ENCODE results near the gene PCSK5.
"Not testable (repeated sequence)": the region's sequence is repeated elsewhere in the genome, so short reads cannot be mapped to it uniquely, and the experiment has no call there.

The PCSK5 gene

DNA sequence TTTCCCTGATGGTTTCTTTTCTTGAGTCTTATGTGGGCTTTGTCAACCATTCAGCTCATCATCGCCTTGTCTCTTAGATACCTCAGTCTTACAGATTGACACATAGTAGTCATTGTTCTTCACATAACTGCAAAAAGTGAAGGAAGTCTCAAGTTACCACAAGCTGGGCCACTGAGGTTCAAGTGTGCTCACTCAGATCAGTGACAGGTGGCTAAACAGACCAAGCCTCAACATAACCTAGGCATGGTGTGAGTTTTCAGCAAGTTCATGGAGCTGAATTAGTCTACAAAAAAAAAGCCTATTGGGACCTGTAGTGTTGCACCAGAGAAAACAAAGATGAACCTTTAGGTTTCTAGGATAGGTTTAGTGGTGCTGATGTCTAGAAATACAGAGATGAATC lies 445.6 kb downstream of the PCSK5 start:
- Mint-ChIP-seq H3K4me1 (ENCODE audit: low read depth) (no peaks in the 10 kb centered on the region), H3K27ac (no peak overlapping the region), H3K9me3 (no peaks in the 10 kb centered on the region), H3K36me3 (ENCODE audit: low read depth) (no peaks in the 10 kb centered on the region), H3K4me3 (no peak overlapping the region), H3K27me3 (peaks cover 15% of the 10 kb centered on the region)

DNA sequence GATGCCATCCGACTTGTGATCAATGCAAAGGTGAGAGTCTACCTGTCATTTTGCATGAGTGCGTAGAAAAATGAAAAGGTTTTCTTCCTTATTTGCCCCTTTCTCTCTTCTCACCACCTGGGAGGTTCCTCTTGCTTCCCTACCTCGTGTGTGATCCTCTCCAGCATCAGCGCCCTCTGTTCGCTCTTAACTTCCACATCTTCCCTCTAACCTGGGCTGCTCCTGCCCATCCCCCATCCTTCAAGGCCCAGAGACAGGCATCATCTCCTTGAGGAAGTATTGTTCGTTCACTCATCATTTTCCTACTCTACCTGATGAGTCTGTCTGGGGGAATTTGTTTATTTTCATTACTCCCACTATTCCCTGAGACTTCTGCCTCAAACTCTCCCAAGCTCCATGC lies 447.9 kb downstream of the PCSK5 start:
- Mint-ChIP-seq H3K27ac (no peak overlapping the region), H3K27me3 (peaks cover 26% of the 10 kb centered on the region), H3K9me3 (no peaks in the 10 kb centered on the region), H3K4me3 (no peak overlapping the region), H3K36me3 (ENCODE audit: low read depth) (no peaks in the 10 kb centered on the region), H3K4me1 (ENCODE audit: low read depth) (no peaks in the 10 kb centered on the region)

DNA sequence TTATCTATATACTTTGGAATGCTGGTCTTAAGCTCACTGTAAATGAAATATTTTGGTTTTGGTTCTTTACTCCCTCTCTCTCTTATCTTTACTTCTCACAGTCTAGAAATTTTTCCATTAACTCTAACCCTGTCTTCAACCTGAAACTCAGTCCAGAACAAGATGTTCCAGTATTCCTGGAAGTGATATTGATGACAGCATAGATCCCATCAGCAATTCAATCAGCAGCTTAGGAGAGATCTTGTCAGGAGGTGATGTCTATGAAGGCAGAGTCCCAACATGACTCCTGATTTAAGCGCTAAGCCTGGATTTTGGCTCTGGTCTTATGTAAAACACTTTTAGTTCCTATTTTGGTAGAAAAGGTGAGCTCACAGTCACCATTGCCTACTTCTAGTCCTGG lies 451.1 kb downstream of the PCSK5 start:
- H3K27me3 Mint-ChIP-seq = peaks cover 25% of the 10 kb centered on the region
- no peak overlapping the region for H3K27ac Mint-ChIP-seq
- no peaks in the 10 kb centered on the region for H3K4me1 Mint-ChIP-seq (ENCODE audit: low read depth)
- no peak overlapping the region for H3K4me3 Mint-ChIP-seq
- H3K36me3 Mint-ChIP-seq (ENCODE audit: low read depth) = no peaks in the 10 kb centered on the region
- no peaks in the 10 kb centered on the region for H3K9me3 Mint-ChIP-seq

DNA sequence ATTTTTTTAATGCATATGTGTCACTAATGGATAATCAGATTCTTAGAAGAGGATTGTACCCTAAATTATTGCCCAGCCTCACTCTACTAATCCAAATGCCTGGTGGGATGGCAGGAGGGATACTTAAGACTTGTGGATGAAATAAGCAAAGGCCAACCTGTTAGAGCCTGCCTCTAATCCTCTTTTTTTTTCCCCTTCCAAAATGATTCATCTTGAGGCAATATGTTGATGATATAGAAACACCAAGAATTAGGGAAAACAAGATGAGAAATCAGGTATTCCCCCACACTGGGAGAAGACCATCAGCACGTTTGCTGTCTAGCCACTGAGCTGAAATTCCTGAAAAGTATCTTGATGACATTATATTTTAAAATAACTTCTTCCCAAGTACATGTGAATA lies 451.7 kb downstream of the PCSK5 start:
- no peak overlapping the region for H3K4me3 Mint-ChIP-seq
- peaks cover 28% of the 10 kb centered on the region for H3K27me3 Mint-ChIP-seq
- H3K4me1 Mint-ChIP-seq (ENCODE audit: low read depth) = no peaks in the 10 kb centered on the region
- no peaks in the 10 kb centered on the region for H3K36me3 Mint-ChIP-seq (ENCODE audit: low read depth)
- H3K27ac Mint-ChIP-seq = no peak overlapping the region
- no peaks in the 10 kb centered on the region for H3K9me3 Mint-ChIP-seq

DNA sequence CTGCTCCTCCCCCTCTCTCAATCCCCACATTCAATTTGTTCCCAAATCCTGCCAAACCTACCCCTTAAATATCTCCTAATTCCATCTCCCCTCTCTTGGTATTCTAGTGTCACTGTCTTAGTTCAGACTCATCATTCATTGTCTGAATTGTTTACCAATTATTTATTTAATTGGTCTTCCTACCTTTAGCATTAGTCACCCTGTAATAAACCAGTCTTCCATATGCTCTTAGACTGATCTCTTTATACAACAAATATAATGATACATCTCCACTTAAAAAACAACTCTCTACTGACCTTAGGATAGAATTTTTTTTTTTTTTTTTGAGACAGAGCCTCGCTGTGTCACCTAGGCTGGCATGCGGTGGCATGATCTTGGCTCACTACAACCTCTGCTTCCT lies 452.4 kb downstream of the PCSK5 start:
- Mint-ChIP-seq H3K4me3 (no peak overlapping the region), H3K27me3 (peaks cover 28% of the 10 kb centered on the region), H3K9me3 (no peaks in the 10 kb centered on the region), H3K36me3 (ENCODE audit: low read depth) (no peaks in the 10 kb centered on the region), H3K4me1 (ENCODE audit: low read depth) (no peaks in the 10 kb centered on the region), H3K27ac (no peak overlapping the region)

DNA sequence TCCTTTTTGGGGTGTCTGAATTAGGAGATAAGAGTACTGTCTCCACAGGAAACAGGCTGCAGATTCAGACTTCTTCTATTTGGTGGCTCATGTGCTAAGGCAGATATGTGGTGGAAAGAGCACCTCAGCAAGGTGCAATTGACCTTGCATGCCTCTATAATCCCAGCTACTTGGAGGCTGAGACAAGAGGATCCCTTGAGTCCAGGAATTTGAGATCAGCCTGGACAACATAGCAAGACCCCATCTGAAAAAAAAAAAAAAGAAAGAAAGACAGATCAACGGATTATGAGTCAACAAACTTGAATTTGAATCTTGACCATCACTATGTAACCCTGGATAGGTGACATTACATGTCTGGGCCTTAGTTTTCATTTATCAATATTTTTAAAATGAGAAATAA lies 459.4 kb downstream of the PCSK5 start:
- no peak overlapping the region for H3K4me3 Mint-ChIP-seq
- H3K27me3 Mint-ChIP-seq = peaks cover 12% of the 10 kb centered on the region
- no peaks in the 10 kb centered on the region for H3K36me3 Mint-ChIP-seq (ENCODE audit: low read depth)
- H3K9me3 Mint-ChIP-seq = no peaks in the 10 kb centered on the region
- H3K4me1 Mint-ChIP-seq (ENCODE audit: low read depth) = no peaks in the 10 kb centered on the region
- H3K27ac Mint-ChIP-seq = no peak overlapping the region

DNA sequence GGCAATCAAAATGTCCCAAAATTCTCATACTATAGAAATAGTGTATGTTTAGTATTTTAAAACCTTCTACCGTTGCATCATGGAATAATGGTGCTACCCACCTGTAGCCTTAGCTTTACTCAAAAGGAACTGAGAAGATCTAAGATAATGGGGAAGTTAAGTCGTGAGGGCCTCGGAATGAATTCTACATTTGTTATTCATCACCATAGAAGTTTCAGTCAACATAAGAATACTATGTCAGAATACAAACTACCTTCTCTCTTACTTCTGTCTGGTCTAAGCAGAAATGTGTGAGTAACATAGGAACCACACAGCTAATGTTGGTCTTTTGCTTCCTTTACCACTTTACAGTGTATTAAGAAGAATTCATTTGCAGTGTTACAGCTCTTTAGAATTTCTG lies 460.5 kb downstream of the PCSK5 start:
- H3K36me3 Mint-ChIP-seq (ENCODE audit: low read depth) = no peaks in the 10 kb centered on the region
- no peaks in the 10 kb centered on the region for H3K9me3 Mint-ChIP-seq
- H3K27me3 Mint-ChIP-seq = peaks cover 12% of the 10 kb centered on the region
- no peaks in the 10 kb centered on the region for H3K4me1 Mint-ChIP-seq (ENCODE audit: low read depth)
- no peak overlapping the region for H3K4me3 Mint-ChIP-seq
- H3K27ac Mint-ChIP-seq = no peak overlapping the region

DNA sequence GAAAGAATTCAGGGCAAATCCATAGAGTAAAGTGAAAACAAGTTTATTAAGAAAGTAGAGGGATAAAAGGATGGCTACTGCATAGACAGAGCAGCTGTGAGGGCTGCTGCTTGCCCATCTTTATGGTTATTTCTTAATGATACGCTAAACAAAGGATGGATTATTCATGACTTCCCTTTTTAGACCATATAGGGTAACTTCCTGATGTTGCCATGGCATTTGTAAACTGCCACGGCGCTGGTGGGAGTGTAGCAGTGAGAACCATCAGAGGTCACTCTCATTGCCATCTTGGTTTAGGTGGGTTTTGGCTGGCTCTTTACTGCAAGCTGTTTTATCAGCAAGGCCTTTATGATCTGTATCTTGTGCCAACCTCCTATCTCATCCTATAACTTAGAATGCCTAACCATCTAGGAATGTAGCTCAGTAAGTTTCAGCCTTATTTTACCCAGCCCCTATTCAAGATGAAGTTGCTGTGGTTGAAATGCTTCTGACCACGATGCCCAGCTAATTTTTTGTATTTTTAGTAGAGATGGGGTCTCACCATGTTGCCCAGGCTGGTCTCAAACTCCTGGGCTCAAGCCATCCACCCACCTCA lies 461.6 kb downstream of the PCSK5 start:
- no peak overlapping the region for H3K27ac Mint-ChIP-seq
- no peaks in the 10 kb centered on the region for H3K9me3 Mint-ChIP-seq
- H3K4me1 Mint-ChIP-seq (ENCODE audit: low read depth) = no peaks in the 10 kb centered on the region
- H3K36me3 Mint-ChIP-seq (ENCODE audit: low read depth) = no peaks in the 10 kb centered on the region
- H3K27me3 Mint-ChIP-seq = peaks cover 10% of the 10 kb centered on the region
- H3K4me3 Mint-ChIP-seq = no peak overlapping the region

DNA sequence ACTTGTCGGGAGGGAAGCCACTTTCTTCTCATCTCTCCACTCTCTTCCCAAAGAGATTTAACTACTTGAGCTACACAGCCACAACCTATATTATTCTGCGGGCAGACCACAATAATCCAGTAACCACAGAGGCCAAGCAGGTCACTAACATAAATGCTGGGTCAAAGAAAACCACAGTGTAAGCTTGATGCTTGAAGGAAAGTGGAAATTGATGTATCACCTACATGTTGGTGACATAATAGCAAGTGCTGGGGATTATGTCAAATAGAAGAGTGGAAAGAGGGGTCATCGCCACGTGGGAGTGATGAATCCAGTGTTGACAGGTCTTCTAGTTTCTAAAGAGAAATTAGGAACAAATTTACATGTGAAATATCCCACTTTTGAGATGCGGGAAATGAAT lies 462.8 kb downstream of the PCSK5 start:
- H3K4me3 Mint-ChIP-seq = no peak overlapping the region
- H3K9me3 Mint-ChIP-seq = no peaks in the 10 kb centered on the region
- H3K4me1 Mint-ChIP-seq (ENCODE audit: low read depth) = no peaks in the 10 kb centered on the region
- H3K27ac Mint-ChIP-seq = no peak overlapping the region
- H3K36me3 Mint-ChIP-seq (ENCODE audit: low read depth) = no peaks in the 10 kb centered on the region
- H3K27me3 Mint-ChIP-seq = peaks cover 9% of the 10 kb centered on the region

DNA sequence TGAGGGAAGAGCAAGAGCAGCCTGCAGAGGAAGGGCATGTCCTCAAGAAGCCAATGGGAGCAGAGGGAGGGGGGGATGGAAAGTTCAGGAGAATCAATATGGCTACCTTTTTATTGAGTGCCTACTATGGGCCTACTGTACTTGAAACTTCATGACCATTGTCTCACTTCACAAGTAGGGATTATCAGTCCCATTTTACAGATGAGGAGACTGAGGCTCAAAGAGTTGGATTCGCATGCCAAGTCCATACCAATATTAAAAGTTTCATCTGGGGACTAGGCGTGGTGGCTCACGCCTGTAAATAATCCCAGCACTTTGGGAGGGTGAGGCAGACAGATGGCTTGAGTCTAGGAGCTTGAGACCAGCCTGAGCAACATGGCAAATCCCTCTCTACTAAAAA lies 463.7 kb downstream of the PCSK5 start:
- H3K4me1 Mint-ChIP-seq (ENCODE audit: low read depth) = no peaks in the 10 kb centered on the region
- no peaks in the 10 kb centered on the region for H3K9me3 Mint-ChIP-seq
- H3K4me3 Mint-ChIP-seq = no peak overlapping the region
- H3K27me3 Mint-ChIP-seq = peaks cover 13% of the 10 kb centered on the region
- H3K36me3 Mint-ChIP-seq (ENCODE audit: low read depth) = no peaks in the 10 kb centered on the region
- no peak overlapping the region for H3K27ac Mint-ChIP-seq

DNA sequence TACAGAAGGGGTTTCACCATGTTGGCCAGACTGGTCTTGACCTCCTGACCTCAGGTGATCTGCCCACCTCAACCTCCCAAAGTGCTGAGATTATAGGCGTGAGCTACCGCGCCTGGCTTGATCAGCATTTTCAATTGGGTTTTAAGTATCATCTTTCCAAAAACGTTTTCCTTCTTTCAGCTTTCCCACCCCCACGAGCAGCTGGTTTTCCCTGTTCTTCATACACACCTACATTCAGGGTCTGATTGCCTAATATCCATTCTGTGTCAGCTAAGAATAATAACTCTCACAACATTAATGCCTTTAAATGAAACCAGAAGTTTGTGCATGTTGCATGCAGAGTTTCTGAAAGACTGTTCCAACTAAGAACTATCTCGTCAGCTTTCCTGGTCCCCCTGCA lies 465.4 kb downstream of the PCSK5 start:
- no peak overlapping the region for H3K27ac Mint-ChIP-seq
- H3K36me3 Mint-ChIP-seq (ENCODE audit: low read depth) = no peaks in the 10 kb centered on the region
- no peaks in the 10 kb centered on the region for H3K4me1 Mint-ChIP-seq (ENCODE audit: low read depth)
- no peak overlapping the region for H3K4me3 Mint-ChIP-seq
- peaks cover 13% of the 10 kb centered on the region for H3K27me3 Mint-ChIP-seq
- no peaks in the 10 kb centered on the region for H3K9me3 Mint-ChIP-seq

DNA sequence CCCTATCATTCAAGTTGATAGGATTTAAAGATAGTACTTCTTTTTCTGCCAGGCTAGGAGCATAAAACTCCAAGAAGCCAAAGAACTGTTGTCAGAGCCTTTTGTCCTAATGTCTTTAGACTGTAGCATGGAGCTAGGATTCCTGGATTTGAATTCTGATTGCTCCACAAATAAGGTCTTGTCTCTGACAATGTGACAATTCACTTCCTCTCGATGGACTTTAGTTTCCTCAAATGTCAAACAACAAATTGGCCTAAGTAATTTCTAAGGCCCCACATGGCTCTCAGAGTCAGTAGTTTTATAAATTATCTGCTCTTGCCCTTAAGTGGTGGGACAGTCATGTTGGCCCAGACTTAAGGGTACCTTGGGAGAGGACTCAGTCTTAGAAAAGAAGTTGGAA lies 467.1 kb downstream of the PCSK5 start:
- Mint-ChIP-seq H3K27ac (no peak overlapping the region), H3K9me3 (no peaks in the 10 kb centered on the region), H3K4me1 (ENCODE audit: low read depth) (no peaks in the 10 kb centered on the region), H3K27me3 (peaks cover 13% of the 10 kb centered on the region), H3K36me3 (ENCODE audit: low read depth) (no peaks in the 10 kb centered on the region), H3K4me3 (no peak overlapping the region)

DNA sequence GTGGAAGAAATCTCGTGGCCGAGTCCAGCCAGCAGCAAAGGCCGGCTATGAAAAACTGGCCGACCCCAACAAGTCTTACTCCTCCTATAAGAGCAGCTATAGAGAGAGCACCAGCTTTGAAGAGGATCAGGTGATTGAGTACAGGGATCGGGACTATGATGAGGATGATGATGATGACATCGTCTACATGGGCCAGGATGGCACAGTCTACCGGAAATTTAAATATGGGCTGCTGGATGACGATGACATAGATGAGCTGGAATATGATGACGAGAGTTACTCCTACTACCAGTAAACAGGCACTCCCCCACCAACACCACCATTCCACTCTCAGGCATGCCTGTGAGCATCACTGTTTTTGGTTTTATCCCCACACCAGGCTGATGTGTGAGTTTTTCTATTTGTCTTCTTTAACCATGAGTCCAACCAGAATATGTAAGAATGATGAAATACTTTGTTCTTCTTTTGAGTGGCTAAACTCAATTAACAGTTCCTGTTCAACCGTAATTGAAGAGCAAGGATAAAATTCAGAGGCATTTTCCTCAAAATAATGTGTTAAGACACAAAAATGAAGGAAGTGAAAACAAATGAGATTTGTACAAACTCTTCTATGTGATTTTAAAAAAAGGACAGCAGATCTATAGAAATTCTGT lies 468.3 kb downstream of the PCSK5 start:
- Mint-ChIP-seq H3K9me3 (no peaks in the 10 kb centered on the region), H3K27me3 (peaks cover 7% of the 10 kb centered on the region), H3K4me3 (no peak overlapping the region), H3K36me3 (ENCODE audit: low read depth) (no peaks in the 10 kb centered on the region), H3K4me1 (ENCODE audit: low read depth) (no peaks in the 10 kb centered on the region), H3K27ac (no peak overlapping the region)

DNA sequence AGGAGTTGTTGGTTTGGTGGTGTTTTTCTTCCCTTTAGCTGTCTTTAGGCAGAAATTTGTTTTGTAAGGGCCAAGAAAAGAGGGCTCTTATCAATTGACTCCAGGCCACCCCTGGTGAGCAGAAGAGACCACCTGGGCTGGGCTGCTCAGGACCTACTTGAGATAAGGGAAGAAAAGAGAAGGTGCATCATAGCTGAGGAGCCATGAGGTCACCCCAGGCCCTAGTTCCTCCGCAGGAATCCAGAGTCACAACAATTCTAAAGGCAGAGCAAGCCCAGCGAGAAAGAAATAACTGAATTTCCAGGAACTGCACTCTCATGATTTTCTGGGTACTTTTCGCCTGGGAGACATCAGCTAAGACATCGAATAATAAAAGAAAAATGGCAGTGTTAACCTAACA lies 468.9 kb downstream of the PCSK5 start:
- Mint-ChIP-seq H3K9me3 (no peaks in the 10 kb centered on the region), H3K27me3 (peaks cover 4% of the 10 kb centered on the region), H3K27ac (no peak overlapping the region), H3K4me1 (ENCODE audit: low read depth) (no peaks in the 10 kb centered on the region), H3K4me3 (no peak overlapping the region), H3K36me3 (ENCODE audit: low read depth) (no peaks in the 10 kb centered on the region)

DNA sequence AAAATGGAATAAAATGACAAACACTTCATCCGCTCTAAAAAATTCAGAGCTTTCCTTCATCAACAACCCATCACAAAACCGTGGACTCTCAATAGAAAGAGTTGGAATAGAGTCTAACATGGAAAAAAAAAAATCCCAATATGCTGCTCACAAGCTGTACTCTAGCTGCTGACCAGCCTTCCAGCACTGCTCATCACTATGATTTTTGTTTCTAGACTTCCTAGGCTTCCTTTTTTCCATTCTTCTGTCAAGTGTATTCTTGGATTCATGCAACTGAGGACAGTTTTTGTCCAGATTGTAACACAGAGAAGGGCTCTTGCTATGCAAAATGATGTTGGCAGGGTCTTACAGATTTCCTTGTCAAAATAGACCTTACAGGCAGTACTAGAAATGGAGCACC lies 469.3 kb downstream of the PCSK5 start:
- Mint-ChIP-seq H3K4me1 (ENCODE audit: low read depth) (no peaks in the 10 kb centered on the region), H3K9me3 (no peaks in the 10 kb centered on the region), H3K4me3 (no peak overlapping the region), H3K36me3 (ENCODE audit: low read depth) (no peaks in the 10 kb centered on the region), H3K27ac (no peak overlapping the region), H3K27me3 (peaks cover 4% of the 10 kb centered on the region)

DNA sequence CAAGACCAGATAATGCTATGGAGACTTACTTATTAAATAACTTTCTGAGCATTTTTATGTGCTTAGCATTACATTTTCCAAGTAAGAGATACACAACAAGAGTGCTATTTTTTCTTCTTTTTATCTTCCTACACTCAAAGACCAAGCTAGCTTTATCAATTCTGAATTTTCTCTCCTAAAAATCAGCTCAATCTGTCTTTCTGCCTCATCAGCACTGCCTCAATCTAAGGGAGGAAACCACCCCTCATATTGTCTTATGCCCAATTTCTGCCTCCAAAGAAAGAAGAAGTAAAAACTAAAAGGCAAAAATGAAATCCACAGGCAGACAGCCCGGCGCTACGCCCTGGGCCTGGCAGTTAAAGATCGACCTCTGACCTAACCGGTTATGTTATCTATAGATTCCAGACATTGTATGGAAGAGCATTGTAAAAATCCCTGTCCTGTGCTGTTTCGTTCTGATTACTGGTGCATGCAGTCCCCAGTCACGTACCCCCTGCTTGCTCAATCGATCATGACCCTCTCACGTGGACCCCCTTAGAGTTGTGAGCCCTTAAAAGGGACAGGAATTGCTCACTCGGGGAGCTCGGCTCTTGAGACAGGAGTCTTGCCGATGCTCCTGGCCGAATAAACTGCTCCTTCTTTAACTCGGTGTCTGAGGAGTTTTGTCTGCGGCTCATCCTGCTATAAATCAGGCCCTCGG lies 472.0 kb downstream of the PCSK5 start:
- not testable (repeated sequence) for H3K36me3 Mint-ChIP-seq (ENCODE audit: low read depth); H3K4me3 Mint-ChIP-seq; H3K27ac Mint-ChIP-seq; H3K4me1 Mint-ChIP-seq (ENCODE audit: low read depth); H3K9me3 Mint-ChIP-seq; H3K27me3 Mint-ChIP-seq

Measured in stimulated activated naive CD8-positive, alpha-beta T cell treated with anti-CD3 and anti-CD28 coated beads, Interleukin-15, Interleukin-2, amounts not matched to agents 100 ng/mL and 50 ng/mL, for 24 hours (primary cell).